ENCODE data around the gene COL11A2. TPM values are rescaled to one million over a fixed set of nuclear protein-coding genes. Genes with fewer than 3 reads are reported as not detected.

COL11A2 gene
- total and polyA plus RNA-seq, 2 of the 13 experiments (the other 11 are each of a cell fraction or from before 2014, with no cell fraction given), result 0.55 TPM

DNA sequence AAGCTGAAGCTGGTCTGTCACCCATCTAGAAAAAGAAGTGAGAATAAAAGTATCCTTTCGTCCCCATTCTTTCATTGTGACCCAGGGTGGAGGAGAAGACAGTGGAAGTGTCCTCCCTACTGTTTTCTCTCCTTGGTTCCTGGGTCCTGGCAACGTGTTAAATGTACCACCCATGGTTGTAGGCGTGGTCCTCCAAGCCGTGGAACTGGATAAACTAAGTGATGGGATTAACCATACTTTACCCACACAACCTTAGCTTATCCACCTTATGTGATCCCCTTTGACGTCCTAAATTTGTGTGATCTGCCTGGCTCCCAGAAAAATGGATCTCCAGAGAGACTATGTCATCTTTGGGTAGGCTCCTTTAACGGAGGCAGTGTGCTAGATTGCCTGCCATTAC, 69.1 kb downstream of the COL11A2 start:
- POLR2A ChIA-PET, result interaction anchor here (1.4 kb wide), 1 partner anchor 125 kb away, joined by 4 read pairs; no protein-coding TSS in a partner anchor
- intact Hi-C loops (cut with micrococcal nuclease; ENCODE audit: unreplicated experiment), result no loop called here
- CTCF ChIA-PET (ENCODE audit: low intra/inter-chr PET ratio, low total read pairs), result interaction anchor here (0.9 to 2.2 kb wide), 5 partner anchors 25 to 177 kb away, joined by 3 to 14 read pairs (median 12); no protein-coding TSS in a partner anchor

More for the DNA sequence above, 69.1 kb downstream of the COL11A2 start:
- no peaks in the 10 kb centered on the region for H3K36me3 ChIP-seq (replicated peaks in 1 of 2; ENCODE audit: control insufficient read depth in 1 of 2, insufficient read depth in 2 of 2, low read length in 2 of 2)
- no peaks in the 10 kb centered on the region for H3K79me2 ChIP-seq (ENCODE audit: insufficient read depth, low read length)
- peak overlapping the region; percentile 5; the same call in 1 of the 2 replicates for H3K4me2 ChIP-seq (ENCODE audit: low read depth, low read length)
- peaks cover 38% of the 10 kb centered on the region for H3K4me1 ChIP-seq (ENCODE audit: insufficient read depth, low read length)
- WGBS (ENCODE audit: low lambda C conversion rate), result 53% methylated on average over 6 of the region's 6 CpGs
- TF ChIP-seq CAMTA2 (CRISPR knock-in tag; IDR thresholded peaks at IDR 0.05; ENCODE audit: borderline replicate concordance) (no peak), ZNF232 (CRISPR knock-in tag; IDR thresholded peaks at IDR 0.05; ENCODE audit: borderline replicate concordance) (no peak), TMF1 (CRISPR knock-in tag; IDR thresholded peaks at IDR 0.05; ENCODE audit: low read depth) (no peak)
- TF ChIP-seq, protein P1, sequence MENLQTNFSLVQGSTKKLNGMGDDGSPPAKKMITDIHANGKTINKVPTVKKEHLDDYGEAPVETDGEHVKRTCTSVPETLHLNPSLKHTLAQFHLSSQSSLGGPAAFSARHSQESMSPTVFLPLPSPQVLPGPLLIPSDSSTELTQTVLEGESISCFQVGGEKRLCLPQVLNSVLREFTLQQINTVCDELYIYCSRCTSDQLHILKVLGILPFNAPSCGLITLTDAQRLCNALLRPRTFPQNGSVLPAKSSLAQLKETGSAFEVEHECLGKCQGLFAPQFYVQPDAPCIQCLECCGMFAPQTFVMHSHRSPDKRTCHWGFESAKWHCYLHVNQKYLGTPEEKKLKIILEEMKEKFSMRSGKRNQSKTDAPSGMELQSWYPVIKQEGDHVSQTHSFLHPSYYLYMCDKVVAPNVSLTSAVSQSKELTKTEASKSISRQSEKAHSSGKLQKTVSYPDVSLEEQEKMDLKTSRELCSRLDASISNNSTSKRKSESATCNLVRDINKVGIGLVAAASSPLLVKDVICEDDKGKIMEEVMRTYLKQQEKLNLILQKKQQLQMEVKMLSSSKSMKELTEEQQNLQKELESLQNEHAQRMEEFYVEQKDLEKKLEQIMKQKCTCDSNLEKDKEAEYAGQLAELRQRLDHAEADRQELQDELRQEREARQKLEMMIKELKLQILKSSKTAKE (CRISPR knock-in tag; IDR thresholded peaks at IDR 0.05; ENCODE audit: borderline replicate concordance), result no peak
- TF ChIP-seq, protein P2, sequence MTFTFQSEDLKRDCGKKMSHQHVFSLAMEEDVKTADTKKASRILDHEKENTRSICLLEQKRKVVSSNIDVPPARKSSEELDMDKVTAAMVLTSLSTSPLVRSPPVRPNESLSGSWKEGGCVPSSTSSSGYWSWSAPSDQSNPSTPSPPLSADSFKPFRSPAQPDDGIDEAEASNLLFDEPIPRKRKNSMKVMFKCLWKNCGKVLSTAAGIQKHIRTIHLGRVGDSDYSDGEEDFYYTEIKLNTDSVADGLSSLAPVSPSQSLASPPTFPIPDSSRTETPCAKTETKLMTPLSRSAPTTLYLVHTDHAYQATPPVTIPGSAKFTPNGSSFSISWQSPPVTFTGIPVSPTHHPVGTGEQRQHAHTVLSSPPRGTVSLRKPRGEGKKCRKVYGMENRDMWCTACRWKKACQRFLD (CRISPR knock-in tag; IDR thresholded peaks at IDR 0.05; ENCODE audit: borderline replicate concordance), result no peak
- TF ChIP-seq, protein P3, sequence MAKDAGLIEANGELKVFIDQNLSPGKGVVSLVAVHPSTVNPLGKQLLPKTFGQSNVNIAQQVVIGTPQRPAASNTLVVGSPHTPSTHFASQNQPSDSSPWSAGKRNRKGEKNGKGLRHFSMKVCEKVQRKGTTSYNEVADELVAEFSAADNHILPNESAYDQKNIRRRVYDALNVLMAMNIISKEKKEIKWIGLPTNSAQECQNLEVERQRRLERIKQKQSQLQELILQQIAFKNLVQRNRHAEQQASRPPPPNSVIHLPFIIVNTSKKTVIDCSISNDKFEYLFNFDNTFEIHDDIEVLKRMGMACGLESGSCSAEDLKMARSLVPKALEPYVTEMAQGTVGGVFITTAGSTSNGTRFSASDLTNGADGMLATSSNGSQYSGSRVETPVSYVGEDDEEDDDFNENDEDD (CRISPR knock-in tag; IDR thresholded peaks at IDR 0.05; ENCODE audit: borderline replicate concordance), result no peak
- TF ChIP-seq, protein P4, sequence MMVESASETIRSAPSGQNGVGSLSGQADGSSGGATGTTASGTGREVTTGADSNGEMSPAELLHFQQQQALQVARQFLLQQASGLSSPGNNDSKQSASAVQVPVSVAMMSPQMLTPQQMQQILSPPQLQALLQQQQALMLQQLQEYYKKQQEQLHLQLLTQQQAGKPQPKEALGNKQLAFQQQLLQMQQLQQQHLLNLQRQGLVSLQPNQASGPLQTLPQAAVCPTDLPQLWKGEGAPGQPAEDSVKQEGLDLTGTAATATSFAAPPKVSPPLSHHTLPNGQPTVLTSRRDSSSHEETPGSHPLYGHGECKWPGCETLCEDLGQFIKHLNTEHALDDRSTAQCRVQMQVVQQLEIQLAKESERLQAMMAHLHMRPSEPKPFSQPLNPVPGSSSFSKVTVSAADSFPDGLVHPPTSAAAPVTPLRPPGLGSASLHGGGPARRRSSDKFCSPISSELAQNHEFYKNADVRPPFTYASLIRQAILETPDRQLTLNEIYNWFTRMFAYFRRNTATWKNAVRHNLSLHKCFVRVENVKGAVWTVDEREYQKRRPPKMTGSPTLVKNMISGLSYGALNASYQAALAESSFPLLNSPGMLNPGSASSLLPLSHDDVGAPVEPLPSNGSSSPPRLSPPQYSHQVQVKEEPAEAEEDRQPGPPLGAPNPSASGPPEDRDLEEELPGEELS (CRISPR knock-in tag; IDR thresholded peaks at IDR 0.05), result no peak
- no TSS peak for BruUV-seq (replicated peaks)
- in situ Hi-C loops (cut with HindIII; ENCODE audit: extremely low pct_ligation_motif_present, low pct_unique_long_range_greater_than_20kb), result no loop called here
- H3K9ac ChIP-seq (ENCODE audit: insufficient read depth, low read depth, low read length), result no peak overlapping the region
- no peak overlapping the region for H3K4me3 ChIP-seq (replicated peaks in 1 of 3; ENCODE audit: insufficient read depth in 1 of 3, low read depth in 2 of 3, low read length in 3 of 3)
- no peak overlapping the region for H2AFZ ChIP-seq (ENCODE audit: low read length)
- no peaks in the 10 kb centered on the region for H3K27me3 ChIP-seq (ENCODE audit: control insufficient read depth in 1 of 2, insufficient read depth in 2 of 2, low read length in 2 of 2)
- H3K9me3 ChIP-seq (ENCODE audit: low read length), result peaks cover 12% of the 10 kb centered on the region
- ATAC-seq, result no peak
- FAIRE-seq, result no peak
- H3K27ac ChIP-seq (ENCODE audit: extremely low read length, insufficient read depth, low read length), result no peak overlapping the region
- no peaks in the 10 kb centered on the region for H4K20me1 ChIP-seq (ENCODE audit: insufficient read depth, low read length)
- DNase-seq (ENCODE audit: low spot score), result no peak
